ENCODE results near the gene IL1RL1.

DNA sequence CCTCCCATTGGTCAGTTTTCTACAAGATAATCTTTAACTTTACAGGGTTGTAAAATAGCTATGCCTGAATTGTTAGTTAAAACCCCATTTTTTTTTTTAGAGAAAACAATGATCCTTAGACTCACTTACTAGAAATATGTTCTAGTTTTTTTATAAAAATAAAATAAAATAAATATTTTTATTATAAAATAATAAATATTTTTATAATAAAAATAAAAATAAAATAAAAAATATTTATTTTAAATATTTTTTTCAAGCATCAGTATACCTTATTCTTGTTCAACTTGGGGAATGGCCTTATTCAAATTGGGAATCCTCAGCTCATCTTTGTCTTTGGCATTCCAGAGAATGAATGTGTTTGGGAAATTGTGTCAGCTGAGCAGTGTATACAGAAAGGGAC is 20.8 kb upstream of the IL1RL1 start:
- TF ChIP-seq POLR2A (IDR thresholded peaks at IDR 0.05) (no peak), POLR2AphosphoS5 (IDR thresholded peaks at IDR 0.05) (no peak)
